SU-DHL-6 (cell line): ENCODE data around the gene C2CD4C.

ENCODE experiments used
- CTCF ChIP-seq: fragments of 200-600 bp; sonication (generic); IDR thresholded peaks from one replicate; pipeline ENCODE4 v1.5.1; 2017; ENCODE audit warnings: antibody characterized with exemption, mild to moderate bottlenecking, low read length, moderate library complexity; ENCODE audit not compliant: insufficient read depth, poor library complexity, severe bottlenecking
- EZH2phosphoT487 ChIP-seq: fragments of 200-600 bp; sonication (generic), shearing (Covaris generic); conservative IDR thresholded peaks from 2 replicates; pipeline ENCODE4 v1.6.1; 2018; ENCODE audit warnings: mild to moderate bottlenecking, antibody characterized with exemption, low read length, moderate library complexity, mixed read lengths

- TF ChIP-seq CTCF (no peak), EZH2phosphoT487 (no peak)
Observed at GRCh38 chr19:397941-398706, 10.8 kb downstream of the C2CD4C start.
